HUES6 (cell line): Measurements from ENCODE around the gene ZNF709.
A peak's percentile ranks its signal among the peaks of the same experiment; 100 is the strongest.
"Not testable (repeated sequence)": the region's sequence is repeated elsewhere in the genome, so short reads cannot be mapped to it uniquely, and the experiment has no call there.

Source experiments
- H3K27ac ChIP-seq: 2 replicates; pipeline ENCODE4 v1.7.0; 2013; ENCODE audit warnings: low read depth, mild to moderate bottlenecking, low read length, inconsistent platforms
- H3K27me3 ChIP-seq: 2 replicates; pipeline ENCODE4 v1.6.1; 2013; ENCODE audit warnings: low read length; ENCODE audit not compliant: control insufficient read depth, insufficient read depth
- H3K36me3 ChIP-seq: 2 replicates; pipeline ENCODE4 v1.6.1; 2013; ENCODE audit warnings: low read length; ENCODE audit not compliant: control insufficient read depth, insufficient read depth
- H3K4me1 ChIP-seq: 2 replicates; pipeline ENCODE4 v1.6.1; 2013; ENCODE audit warnings: low read length; ENCODE audit not compliant: control insufficient read depth, insufficient read depth
- H3K4me3 ChIP-seq: 2 replicates; pipeline ENCODE4 v1.5.1; 2013; ENCODE audit warnings: low read depth, low read length
- H3K9ac ChIP-seq: one replicate; pipeline ENCODE4 v1.6.1; 2013; ENCODE audit warnings: mild to moderate bottlenecking, low read length
- H3K9me3 ChIP-seq: 2 replicates; pipeline ENCODE4 v1.6.1; 2013; ENCODE audit warnings: low read depth, low read length; ENCODE audit not compliant: control insufficient read depth, insufficient read depth

The ZNF709 gene

DNA sequence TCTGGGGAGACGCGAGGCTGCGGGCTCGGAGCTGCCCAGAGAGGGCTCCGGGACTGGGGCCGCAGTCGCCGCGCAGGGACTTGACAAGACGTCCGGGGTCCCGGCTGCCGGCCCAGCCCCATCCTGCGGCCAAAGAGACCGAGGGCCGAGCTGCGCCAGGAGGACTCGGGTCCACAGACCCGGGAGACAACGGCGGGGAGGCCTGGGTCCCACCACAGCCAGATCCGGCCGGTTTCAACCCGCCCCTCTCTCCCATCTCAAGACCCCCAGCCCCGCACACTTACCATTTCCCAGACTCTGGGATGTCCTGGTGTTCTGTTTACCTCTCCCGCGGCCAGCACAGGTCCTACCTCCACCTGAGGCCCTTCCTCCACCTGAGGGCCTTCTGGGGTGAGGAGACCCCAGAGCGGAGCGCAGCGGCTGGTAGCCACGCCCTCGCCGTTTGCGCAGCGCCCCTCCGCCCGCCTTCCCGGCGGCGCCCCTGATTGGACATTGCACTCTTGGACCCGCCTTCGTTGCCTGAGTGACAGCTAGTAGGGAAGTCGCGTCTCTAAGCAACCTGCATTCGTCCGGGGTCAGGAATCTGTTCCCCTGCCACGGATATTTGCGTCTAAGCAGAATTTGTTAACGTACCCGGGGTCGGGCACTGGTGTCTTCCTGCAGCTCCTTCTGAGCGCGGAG is at the start of gene ZNF709:
TSS of gene ZNF709 (minus strand) at position 446 of the 681 bp plus-strand sequence. CDS start at position 287, 159 bp downstream.
- Histone ChIP-seq H3K9me3 (no peaks in the 10 kb centered on the region), H3K4me3 (peak within 1 kb of the TSS; percentile 82), H3K27me3 (0 out of 2 replicates have a peak, but pooled peaks cover 4% of the 10 kb centered on the region), H3K27ac (no peak within 1 kb of the TSS), H3K4me1 (no peaks in the 10 kb centered on the region), H3K9ac (peak within 1 kb of the TSS; percentile 76), H3K36me3 (no peaks in the 10 kb centered on the region)

DNA sequence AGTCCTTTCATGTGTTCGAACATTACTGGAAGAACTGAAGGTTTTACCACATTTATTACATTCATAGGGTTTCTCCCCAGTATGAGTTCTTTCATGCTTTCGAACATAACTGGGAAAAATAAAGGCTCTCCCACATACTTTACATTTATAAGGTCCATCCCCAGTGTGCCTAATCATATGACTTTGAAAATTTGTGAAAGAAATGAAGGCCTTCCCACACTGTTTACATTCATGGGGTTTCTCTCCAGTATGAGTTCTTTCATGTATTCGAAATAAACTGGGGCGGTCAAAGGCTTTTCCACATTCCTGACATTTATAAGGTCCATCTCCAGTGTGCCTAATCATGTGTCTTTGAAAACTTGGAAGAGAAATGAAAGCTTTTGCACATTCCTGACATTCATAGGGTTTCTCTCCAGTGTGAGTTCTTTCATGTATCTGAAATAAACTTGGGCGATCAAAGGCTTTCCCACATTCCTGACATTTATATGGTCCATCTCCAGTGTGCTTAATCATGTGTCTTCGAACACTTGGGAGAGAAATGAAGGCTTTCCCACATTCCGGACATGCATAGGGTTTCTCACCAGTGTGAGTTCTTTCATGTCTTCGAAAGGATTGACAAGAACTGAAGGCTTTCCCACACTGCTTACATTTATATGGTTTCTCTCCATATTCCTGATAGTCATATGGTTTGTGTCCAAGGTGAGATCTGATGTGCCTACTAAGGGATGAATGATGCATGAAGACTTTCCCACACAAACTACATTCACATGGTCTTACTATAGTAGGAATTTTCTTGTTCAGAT is 42.6 kb upstream of the ZNF709 start:
- H3K9me3 ChIP-seq = peaks cover 94% of the 10 kb centered on the region
- peaks cover 75% of the 10 kb centered on the region for H3K36me3 ChIP-seq
- no peak overlapping the region for H3K27ac ChIP-seq
- no peaks in the 10 kb centered on the region for H3K4me1 ChIP-seq
- H3K27me3 ChIP-seq = no peaks in the 10 kb centered on the region
- H3K4me3 ChIP-seq = peak overlapping the region; percentile 36; the same call in 1 of the 2 replicates
- no peak overlapping the region for H3K9ac ChIP-seq

DNA sequence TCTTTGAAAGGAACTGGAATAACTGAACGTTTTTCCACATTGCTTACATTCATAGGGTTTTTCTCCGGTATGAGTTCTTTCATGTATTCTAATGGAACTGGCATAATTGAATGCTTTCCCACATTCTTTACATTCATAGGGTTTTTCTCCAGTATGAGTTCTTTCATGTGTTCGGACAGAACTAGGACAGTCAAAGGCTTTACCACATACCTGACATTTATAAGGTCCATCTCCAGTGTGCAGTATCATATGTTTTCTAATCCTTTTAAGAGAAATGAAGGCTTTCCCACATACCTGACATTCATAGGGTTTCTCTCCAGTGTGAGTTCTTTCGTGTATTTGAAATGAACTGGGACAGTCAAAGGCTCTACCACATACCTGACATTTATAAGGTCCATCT is 41.9 kb upstream of the ZNF709 start:
- peaks cover 73% of the 10 kb centered on the region for H3K36me3 ChIP-seq
- peak overlapping the region; percentile 36 for H3K4me3 ChIP-seq

DNA sequence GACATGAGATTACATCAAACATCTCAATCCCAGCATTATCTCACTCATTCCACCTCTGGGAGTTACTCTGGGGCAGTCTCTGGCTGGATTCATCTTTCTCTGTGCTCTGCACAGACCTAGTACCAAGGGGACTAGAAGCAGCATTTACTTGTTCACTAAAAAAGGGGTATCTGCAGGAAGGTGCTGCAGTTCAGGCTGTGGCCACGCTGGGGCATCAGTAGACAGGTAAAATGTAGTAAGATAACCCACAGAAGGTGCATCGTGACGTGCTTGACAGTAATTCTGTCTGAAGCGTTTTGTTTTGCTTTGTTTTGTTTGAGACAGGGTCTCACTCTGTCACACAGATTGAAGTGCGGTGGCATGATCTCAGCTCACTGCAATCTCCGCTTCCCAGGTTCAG is 37.4 kb upstream of the ZNF709 start:
- Histone ChIP-seq H3K9me3 (peaks cover 87% of the 10 kb centered on the region), H3K27me3 (no peaks in the 10 kb centered on the region), H3K27ac (no peak overlapping the region), H3K9ac (no peak overlapping the region), H3K36me3 (peaks cover 40% of the 10 kb centered on the region), H3K4me1 (no peaks in the 10 kb centered on the region), H3K4me3 (no peak overlapping the region)

More for the DNA sequence above, 41.9 kb upstream of the ZNF709 start:
- peaks cover 97% of the 10 kb centered on the region for H3K9me3 ChIP-seq
- no peaks in the 10 kb centered on the region for H3K27me3 ChIP-seq
- H3K9ac ChIP-seq = no peak overlapping the region
- no peaks in the 10 kb centered on the region for H3K4me1 ChIP-seq
- H3K27ac ChIP-seq = no peak overlapping the region

DNA sequence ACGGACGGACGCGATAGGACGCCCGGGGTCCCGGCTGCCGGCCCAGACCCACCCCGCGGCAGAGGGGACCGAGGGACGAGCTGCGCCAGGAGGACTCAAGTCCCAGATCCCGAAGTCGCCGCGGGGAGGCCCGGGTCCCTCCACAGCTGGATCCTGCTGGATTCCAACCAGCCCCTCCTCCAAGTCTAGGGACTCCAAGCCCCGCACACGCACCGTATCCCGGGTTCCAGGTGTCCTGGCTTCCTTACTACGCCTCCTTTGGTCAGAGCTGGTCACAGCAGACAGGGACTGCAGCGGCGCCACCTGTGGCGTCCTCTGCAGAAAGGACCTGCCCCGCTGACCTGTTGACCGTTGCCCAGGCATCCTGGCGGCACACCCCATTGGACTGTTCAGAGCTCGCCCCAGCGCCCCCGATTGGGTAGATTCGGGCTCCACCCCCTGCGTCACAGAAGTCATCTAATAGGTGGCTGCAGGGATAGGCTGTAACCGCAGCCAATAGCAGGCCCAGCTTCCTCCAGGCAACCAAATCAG is 29.0 kb upstream of the ZNF709 start:
- Histone ChIP-seq H3K27ac (no peak overlapping the region), H3K4me1 (no peaks in the 10 kb centered on the region), H3K9me3 (peaks cover 53% of the 10 kb centered on the region), H3K4me3 (no peak overlapping the region), H3K36me3 (peaks cover 6% of the 10 kb centered on the region), H3K9ac (no peak overlapping the region), H3K27me3 (no peaks in the 10 kb centered on the region)

DNA sequence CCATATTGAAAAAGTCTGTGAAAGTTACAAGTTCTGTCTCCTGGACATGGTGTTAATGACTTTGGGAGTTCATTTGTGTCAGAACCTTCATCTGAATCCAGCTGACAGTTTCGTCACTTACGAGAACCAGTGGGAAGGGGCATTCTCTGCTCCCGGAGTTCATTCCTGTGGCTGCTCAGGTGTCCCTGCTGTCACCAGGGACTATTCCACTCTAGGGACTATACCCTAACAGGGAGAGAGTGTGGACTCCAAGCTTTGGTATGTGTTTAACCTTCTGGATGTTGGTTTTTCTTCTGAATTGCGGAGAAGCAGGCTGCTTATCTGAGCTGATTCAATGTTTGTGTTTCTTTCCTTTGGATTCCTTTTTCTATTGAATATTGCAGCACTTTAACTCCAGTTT is 12.4 kb upstream of the ZNF709 start:
- Histone ChIP-seq H3K9me3 (peaks cover 3% of the 10 kb centered on the region; the same call in 1 of the 2 replicates), H3K27ac (no peak overlapping the region), H3K4me3 (no peak overlapping the region), H3K9ac (no peak overlapping the region), H3K4me1 (peaks cover 3% of the 10 kb centered on the region; the same call in 1 of the 2 replicates), H3K27me3 (no peaks in the 10 kb centered on the region), H3K36me3 (no peaks in the 10 kb centered on the region)

- H3K27me3 ChIP-seq = no peaks in the 10 kb centered on the region
- H3K4me1 ChIP-seq = peaks cover 3% of the 10 kb centered on the region; the same call in 1 of the 2 replicates
- no peak overlapping the region for H3K9ac ChIP-seq
- peaks cover 3% of the 10 kb centered on the region; the same call in 1 of the 2 replicates for H3K9me3 ChIP-seq
- H3K4me3 ChIP-seq = no peak overlapping the region
- no peak overlapping the region for H3K27ac ChIP-seq
- no peaks in the 10 kb centered on the region for H3K36me3 ChIP-seq
Observed at GRCh38 chr19:12496480-12496879, 11.9 kb upstream of the ZNF709 start.

GRCh38 chr19:12495002-12495802 is 10.6 kb upstream of the ZNF709 start:
- Histone ChIP-seq H3K27me3 (no peaks in the 10 kb centered on the region), H3K9me3 (peaks cover 3% of the 10 kb centered on the region; the same call in 1 of the 2 replicates), H3K36me3 (no peaks in the 10 kb centered on the region), H3K27ac (peak overlapping the region; percentile 68; the same call in 1 of the 2 replicates), H3K4me1 (peaks cover 3% of the 10 kb centered on the region; the same call in 1 of the 2 replicates), H3K9ac (peak overlapping the region; percentile 74), H3K4me3 (peak overlapping the region; percentile 67)

- Histone ChIP-seq H3K27me3 (no peaks in the 10 kb centered on the region), H3K36me3 (no peaks in the 10 kb centered on the region), H3K4me1 (peaks cover 3% of the 10 kb centered on the region; the same call in 1 of the 2 replicates), H3K27ac (no peak overlapping the region), H3K4me3 (peak overlapping the region; percentile 67; the same call in 1 of the 2 replicates), H3K9ac (no peak overlapping the region), H3K9me3 (peaks cover 2% of the 10 kb centered on the region; the same call in 1 of the 2 replicates)
Observed at GRCh38 chr19:12494260-12494860, 9.7 kb upstream of the ZNF709 start.

DNA sequence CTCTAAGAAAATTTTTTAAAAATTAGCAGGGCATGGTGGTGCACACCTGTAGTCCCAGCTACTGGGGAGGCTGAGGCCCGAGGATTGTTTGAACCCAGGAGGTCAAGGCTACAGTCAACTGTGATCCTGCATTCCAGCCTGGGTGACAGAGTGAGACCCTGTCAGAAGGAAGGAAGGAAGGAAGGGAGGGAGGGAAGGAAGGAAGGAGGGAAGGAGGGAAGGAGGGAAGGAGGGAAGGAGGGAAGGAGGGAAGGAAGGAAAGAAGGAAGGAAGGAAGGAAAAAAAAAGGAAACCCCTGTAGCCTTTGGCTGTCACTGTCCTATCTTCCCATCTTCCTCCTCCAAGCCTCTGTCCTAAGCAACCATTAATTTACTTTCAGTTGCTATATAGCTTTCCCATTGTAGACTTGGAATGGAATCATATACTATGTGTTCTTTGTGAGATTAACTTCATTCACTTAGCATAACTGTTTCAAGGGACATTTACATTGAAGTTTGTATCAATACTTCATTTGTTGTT is 1.7 kb upstream of the ZNF709 start:
- not testable (repeated sequence) for H3K9me3 ChIP-seq, H3K4me3 ChIP-seq, H3K36me3 ChIP-seq, H3K27ac ChIP-seq, H3K4me1 ChIP-seq, H3K27me3 ChIP-seq, H3K9ac ChIP-seq
